SU-DHL-6 (cell line): ENCODE data around the gene SPEG.

Source experiments
- CTCF ChIP-seq: fragments of 200-600 bp; sonication (generic); IDR thresholded peaks from one replicate; pipeline ENCODE4 v1.5.1; 2017; ENCODE audit warnings: antibody characterized with exemption, mild to moderate bottlenecking, low read length, moderate library complexity; ENCODE audit not compliant: insufficient read depth, poor library complexity, severe bottlenecking
- EZH2phosphoT487 ChIP-seq: fragments of 200-600 bp; sonication (generic), shearing (Covaris generic); conservative IDR thresholded peaks from 2 replicates; pipeline ENCODE4 v1.6.1; 2018; ENCODE audit warnings: mild to moderate bottlenecking, antibody characterized with exemption, low read length, moderate library complexity, mixed read lengths

GRCh38 chr2:219491278-219491963 lies 56.8 kb downstream of the SPEG start:
- TF ChIP-seq CTCF (no peak), EZH2phosphoT487 (no peak)
